Stimulated activated CD8-positive, alpha-beta memory T cell treated with anti-CD3 and anti-CD28 coated beads, Interleukin-15, amount 100 ng/mL, for 24 hours (primary cell): ENCODE data around the gene LRG1.
"Not testable (repeated sequence)": the region's sequence is repeated elsewhere in the genome, so short reads cannot be mapped to it uniquely, and the experiment has no call there.

Experiments used
- DNase-seq: peaks from one replicate; pipeline ENCODE4 v3.0.0-alpha.2; 2020; ENCODE audit warnings: low read depth

Gene LRG1

DNA sequence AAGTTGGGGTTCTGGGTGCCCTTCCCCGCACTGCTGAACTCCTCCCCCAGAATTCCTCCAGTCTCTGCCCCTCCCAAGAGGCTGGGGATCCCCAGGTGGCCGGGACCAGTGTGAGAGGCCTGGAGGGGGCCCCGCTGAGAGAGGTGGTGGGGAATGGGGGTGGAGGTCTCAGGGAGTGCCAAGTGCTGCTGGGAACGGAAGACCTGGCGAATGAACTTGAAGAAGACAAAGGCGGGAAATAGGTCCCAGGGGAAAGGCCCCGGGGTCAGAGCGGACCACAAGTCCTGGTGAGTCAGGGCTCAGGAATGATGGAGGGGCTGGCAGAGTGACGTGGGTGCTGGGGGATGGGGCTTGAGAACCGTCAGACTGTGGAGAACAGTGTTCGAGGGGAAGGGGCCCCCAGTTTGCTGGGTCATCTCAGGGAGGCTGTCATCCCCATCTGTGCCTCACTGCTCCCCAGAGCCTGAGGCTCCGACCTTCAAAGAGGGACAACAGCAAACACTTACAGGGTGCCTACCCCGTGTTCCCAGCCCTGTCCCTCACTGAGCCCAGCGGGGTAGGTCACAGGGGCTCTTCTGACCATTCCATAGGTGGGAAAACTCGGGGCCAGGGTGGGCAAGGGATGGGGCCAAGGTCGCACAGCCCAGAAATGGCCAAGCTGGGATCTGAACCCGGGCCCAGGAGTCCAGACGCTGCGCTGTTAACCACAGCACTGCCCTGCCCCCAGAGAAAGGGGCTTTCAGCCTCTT, 35.6 kb upstream of the LRG1 start:
- DNase-seq, result no peak

DNA sequence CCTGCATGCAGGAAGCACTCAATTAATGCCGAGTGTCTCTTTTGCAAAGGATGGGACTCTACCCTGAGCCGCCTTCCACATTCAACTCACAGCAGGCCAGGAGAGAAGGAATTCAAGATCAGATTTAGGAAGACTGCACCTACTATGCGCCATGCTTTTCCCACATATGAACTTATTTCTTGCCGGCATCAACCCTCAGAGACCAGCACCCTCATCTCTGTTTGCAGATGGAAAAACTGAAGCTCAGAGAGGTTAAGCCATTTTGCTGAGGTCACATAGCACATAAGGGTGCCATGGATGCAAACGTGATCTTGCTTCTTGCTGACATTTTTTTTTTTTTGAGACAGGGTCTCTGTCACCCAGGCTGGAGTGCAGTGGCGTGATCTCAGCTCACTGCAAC, 33.8 kb upstream of the LRG1 start:
- DNase-seq, result no peak

DNA sequence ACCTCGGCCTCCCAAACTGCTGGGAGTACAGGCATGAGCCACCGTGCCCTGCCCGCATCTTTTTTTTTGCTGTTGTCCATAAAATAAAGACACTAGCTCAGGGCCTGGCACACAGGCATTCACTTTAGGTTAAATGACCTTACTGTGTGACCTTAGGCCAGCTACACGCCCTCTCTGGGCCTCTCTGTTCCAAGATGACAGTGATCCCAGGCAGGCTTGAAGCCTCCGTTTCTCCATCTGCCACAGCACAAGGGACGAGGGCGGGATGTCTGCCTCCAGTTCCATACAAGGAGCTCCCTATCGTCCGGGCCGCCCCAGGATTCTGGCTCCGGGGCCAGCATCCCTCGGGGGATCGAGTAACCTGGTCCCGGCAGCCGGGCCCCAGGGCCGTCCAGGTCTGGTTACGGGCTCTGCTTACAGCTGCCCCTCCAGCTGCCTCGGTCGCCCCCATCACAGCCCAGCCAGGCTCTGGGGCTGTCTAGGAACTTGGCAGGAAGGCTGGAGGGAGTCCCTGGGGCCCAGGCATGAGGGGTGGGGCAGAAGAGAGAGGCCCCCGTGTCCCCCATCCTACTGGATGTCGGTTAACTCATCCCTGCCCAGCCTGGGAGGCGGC, 31.6 kb upstream of the LRG1 start:
- no peak for DNase-seq

DNA sequence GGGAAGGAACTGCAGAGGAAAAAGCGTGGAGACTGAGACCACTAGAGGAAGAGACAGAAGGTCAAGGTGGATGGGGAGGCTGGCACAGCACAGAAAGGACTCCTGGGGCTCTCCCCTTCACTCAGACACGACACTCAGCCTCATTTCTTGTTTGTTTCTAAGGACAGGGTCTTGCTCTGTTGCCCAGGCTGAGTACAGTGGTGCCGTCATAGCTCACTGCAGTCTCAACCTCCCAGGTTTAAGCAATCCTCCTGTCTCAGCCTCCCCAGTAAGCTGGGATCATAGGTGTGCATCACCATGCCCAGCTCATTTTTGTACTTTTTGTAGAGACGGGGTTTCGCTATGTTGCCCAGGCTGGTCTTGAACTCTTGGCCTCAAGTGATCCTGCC, 31.1 kb upstream of the LRG1 start:
- no peak for DNase-seq

DNA sequence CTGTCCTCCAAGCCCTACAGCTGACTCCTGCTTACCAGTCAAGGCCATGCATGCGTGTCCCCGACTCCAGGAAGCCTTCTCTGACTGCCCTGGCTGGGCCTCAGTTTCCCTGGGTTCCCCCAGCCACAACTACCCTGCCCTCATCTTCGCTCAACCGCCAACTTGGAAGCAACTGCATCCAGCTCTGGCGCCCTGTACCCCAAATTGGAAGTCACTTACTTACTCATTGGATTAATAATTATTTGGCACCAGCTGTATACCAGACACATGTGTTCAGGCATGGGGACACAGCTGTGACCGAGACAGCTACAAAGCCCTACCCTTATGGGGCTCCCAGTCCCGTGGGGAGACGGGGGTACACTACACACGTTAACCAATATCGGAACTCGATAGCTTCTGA, 30.6 kb upstream of the LRG1 start:
- no peak for DNase-seq

DNA sequence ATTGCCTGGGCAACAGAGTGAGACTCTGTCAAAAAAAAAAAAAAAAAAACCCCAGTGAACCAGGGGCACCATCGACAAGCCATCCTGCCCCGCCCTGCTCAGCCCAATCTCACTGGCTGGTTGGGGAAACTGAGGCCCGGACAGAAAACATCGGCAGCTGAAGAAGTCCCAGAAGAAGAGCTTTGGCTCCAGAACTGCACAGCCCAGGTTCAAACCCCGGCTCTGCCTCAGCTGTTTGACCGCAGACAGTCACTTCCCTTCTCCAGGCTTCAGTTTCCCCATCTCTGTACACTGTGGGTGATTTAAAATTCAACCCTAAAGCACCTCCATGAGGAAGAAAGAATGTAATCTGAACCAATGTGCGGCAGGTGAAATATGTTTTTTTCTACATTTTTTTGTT, 29.1 kb upstream of the LRG1 start:
- no peak for DNase-seq

DNA sequence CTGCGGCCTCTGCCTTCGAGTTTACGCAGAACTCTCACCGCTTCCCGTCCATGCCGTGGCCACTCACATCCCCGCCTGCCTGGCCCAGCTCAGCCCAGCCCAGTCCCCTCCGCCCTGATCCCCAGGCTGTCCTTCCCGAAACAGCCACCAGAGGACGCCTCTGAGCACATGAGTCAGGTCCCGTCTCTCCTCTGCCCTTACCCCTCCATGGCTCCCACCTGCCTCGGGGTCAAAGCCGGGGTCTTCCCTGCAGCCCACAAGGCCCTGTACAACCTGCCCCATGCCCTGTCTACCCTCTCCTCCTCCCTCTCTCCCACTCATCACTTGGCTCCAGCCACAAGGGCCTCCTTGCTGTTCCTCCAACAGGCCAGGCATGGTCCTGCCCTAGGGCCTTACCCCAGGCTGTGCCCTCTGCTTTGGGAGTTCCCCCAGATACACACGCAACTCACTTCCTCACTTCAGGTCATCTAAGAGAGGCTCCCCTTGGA, 27.8 kb upstream of the LRG1 start:
- DNase-seq, result peak; percentile 31

DNA sequence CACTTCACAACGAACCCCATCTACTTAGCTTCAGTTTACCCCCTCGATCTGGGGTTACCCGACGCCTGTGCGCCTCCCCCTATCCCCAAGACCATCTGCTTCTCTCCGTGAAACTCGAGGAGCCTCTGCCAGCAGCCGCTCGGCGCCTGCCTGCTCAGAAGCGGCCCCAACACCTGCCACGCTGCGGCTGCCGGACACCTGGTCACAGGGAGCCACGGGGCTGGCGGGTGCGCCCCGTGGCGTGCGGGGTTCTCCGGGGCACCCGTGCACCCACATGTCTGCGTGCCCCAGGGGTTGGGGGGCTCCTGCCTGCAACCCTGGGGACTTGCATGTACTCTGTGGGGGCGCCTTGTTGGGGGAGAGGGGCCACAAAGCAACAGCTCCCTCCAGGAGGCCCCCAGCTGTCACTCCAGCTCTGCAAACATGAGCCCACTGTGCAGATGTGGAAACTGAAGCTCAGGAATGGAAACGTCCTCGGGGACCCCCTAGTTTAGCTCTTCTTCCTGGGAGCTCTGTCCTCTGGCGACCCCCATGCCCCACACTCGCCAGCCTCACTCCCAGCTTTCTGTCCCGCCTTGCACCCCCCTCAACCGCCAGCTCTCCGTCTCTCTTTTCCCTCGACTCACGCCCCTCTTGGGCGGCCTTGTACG, 26.7 kb upstream of the LRG1 start:
- DNase-seq, result no peak

DNA sequence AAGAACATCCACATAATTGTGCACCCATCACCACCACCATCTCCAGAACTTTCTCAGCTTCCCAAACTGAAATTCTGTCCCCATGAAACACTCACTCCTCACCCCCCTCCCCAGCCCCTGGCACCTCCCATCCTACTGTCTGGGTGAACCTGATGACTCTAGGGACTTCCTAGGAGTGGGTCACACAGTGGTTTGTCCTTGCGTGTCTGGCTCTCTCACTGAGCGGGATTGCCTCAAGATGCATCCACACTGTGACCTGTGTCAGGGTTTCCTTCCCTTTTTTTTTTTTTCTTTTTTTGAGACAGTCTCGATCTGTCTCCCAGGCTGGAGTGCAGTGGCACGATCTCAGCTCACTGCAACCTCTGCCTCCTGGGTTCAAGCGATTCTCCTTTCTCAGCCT, 23.7 kb upstream of the LRG1 start:
- not testable (repeated sequence) for DNase-seq

DNA sequence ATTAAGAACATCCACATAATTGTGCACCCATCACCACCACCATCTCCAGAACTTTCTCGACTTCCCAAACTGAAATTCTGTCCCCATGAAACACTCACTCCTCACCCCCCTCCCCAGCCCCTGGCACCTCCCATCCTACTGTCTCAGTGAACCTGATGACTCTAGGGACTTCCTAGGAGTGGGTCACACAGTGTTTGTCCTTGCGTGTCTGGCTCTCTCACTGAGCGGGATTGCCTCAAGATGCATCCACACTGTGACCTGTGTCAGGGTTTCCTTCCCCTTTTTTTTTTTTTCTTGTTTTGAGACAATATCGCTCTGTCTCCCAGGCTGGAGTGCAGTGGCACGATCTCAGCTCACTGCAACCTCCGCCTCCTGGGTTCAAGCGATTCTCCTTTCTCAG, 22.2 kb upstream of the LRG1 start:
- not testable (repeated sequence) for DNase-seq

DNA sequence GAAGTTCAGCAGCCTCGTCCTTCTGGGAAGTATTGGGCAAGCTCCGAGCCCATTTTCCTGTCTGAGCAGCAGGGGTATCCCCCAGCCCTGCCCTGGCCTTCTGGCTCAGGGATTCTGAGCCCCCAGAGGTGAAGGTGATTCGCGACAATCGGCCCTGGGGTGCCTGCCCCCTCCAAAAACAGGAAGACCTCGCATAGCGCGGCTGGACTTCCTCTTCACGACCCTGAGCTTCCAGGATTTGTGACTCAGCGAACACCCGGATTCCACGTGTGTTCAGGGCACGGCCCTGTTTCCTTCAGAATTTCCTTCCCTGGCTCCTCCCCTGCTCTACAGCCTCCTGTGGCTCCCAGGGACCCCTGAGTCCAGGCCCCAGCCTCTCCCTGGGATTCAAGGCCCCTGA, 19.7 kb upstream of the LRG1 start, which contains the start of gene SEMA6B:
SEMA6B (minus strand) TSS at position 116 of the 400 bp plus-strand sequence. CDS start 1,227 bp downstream, outside the sequence.
- DNase-seq, result no peak

DNA sequence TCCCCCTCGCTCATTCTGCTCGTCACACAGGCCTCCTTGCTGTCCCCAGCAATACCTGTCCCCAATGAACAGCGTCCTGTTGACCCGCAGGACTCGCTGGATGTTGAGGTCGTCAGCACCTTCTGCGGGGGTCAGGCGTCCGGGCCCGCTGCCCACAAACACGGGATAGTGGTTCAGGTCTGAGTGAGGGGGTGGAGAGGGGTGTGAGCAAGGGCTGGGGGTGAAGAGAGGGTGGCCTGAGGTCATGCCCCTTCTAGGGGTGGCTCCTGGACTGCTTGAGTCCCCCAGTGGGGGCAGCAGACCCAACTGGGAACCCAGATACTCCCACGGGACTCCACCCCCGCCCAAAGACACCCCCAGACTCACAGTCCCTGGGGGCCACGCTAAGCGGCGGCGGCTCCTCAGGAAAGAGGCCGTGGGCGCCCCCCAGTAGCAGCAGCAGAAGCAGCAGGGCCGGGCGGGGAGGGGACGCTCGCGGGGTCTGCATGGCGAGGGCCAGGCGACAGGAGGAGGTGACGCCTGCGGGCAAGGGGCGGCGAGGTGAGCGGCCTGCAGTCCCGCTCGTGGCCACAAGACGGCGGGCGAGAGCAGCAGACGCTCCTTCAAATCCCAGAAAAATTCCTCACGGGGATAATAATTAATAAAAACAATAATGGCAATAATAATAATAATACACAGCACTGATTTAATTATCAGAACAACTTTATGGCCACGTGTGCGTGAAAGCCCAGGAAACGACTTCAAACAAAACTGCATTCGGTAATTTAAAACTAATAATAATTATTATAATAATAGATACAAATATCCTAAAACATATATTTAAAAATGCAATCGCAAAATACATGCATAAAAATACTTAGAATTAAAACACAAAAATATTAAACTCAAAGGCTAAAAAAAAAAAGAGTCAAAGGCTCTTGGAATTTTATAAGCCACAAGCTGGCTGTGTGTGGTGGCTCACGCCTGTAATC, 18.4 kb upstream of the LRG1 start:
- peak; percentile 20 for DNase-seq

DNA sequence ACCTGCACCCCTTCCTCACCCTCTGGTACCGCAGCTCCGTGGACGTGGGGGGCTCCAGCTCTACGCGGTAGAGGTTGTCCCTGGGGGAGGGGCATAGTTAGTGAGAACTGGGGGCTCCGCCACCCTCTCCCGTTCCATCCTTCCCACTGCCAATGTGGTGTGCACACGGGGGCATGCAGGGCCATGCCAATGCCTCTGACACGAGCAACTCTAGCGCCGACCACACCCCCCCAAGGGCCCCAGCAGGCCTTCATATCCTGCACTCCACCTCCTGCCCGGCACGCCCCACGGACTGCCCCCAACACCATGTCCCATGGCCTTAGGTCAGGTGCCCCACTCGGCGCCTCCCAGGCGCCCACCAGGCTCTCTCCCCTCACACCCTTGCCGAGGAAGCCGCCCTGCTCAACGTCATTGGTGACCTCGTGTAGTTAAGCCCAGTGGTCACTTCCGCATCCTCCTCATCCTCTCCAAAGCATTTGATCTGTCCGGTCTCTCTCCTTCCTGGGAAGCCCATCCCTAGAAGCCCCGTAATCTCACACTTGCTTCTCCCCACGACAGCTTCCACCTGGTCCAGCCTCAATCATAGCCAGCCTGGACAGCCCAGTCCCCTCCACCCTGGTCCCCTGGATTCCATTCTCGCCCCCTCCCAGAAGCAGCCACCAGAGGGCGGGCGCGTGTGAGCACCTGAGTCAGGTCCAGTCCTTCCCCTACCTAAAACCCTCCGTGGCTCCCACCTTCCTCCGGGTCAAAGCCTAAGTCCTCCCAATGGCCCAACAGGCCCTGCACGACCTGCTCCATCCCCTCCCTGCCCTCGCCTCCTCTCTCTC, 17.5 kb upstream of the LRG1 start:
- no peak for DNase-seq

DNA sequence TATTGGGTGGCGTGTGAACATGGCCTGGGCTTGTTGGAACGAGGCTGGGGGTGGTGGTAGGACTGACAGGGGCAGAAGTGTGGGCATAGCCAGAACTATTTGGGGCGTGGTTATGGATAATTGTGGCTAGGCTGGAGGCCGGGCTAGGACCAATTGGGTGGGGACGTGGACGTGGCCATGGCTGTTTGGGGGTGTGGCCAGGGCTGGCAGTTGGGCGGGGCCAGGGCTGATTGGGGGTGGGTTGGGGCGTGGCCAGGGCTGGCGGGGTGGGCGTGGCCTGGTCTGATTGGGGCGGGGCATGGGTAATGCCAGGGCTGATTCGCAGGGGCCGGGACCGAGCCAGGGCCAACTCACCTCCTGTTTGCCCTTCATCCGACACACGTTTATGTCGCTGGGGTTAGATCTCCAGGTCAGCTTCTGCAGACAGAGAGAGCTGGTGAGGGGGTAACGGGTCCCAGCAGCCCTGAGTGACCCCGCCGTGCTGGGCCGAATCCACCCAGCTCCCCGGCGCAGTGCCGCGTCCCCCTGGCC, 16.8 kb upstream of the LRG1 start:
- DNase-seq, result no peak

DNA sequence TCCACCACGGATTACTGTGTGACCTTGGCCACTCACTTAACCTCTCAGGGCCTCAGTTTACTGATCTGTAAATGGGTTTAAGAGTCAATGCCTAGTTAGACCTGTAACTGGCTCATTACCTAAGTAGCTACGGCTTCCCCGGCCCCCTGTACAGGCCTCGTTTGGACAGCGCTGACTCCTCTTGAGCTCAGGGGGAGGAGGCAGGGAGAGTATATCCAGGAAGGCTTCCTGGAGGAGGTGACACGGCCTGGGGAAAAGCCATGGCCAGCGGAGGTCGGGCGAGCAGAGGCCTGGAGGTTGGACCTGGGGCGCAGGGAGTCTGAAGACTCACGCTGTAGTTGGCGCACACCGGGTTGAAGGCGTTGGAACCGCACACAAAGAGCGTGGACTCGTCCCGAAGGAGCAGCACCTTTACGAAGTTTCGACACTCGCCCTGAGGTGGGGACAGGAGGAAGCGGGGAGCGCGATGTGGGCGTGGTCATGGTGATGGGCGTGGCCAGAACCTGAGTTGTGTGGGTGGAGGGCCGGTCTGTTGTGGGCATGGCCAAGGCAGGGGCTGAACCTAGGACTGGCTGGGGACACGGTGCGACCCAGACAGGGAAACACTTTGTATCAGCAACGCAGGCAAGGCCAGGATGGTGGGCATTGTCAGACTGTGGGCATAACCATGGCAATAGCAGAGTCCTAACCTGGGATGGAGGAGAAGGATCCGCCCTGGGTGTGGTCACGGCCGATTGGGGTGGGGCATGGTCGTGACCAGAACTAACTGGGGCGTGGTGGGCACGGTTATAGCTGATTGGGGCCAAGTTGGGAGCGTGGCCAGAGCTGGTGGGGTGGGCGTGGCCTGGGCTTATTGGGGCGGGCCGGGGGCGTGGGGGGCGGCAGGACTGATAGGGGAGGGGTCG, 16.1 kb upstream of the LRG1 start:
- DNase-seq, result no peak

DNA sequence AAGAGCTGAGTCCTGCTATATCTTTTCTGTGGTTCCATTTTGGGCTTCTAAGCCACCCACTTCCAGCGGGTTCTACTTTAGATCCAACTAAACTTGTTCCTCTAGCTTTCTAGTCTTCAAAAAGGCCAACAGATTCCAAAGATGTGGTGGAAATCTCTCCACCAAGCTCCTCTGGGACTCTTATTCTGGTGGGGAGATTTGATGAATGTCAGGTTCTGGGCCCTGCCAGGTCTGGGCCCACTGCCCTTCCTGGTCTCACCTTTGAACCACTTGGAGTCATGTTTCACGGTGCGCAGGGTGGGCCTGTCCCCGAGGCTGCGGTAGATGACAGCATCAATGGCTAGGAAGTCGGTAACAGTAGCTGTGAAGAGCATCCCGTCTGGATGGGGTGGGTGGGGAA, 14.9 kb upstream of the LRG1 start:
- no peak for DNase-seq

DNA sequence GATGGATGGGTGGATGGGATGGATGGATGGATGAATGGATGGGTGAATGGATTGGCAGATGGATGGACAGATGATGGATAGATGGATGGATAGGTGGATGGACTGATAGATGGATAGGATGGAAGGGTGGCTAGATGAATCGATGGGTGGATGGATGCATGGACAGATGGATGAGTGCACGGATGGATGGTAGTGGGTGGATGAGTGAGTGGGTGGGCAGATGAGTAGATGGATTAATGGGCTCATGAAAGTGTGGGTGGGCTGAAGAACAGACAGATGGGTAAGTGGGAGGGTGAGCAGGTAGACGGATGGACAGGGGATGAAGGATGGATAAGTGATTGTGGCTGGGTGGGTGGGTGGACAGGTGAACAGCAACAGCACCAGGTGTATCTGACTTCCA, 13.9 kb upstream of the LRG1 start:
- no peak for DNase-seq

DNA sequence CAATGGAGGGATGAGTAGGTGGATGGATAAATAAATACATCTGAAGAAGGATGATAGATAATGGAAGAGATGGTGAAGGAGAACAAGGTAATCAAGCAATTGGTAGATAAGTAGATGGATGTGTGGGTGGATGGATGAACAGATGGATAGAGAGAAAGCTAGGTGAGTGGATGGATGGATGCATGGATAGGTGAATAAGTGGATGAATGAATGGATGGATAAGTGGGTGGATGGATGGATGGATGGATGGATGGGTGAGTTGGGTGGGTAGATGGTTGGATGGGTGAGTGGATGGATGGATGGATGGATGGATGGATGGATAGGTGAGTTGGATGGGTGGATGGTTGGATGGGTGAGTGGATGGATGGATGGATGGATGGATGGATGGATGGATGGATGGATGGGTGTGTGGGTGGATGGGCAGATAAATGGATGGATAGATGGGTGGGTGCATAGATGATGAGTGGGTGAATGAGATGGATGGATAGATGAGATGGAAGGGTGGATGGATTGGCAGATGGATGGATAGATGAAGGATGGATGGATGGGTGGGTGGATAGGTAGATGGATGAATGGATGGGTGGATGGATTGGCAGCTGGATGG, 13.4 kb upstream of the LRG1 start:
- no peak for DNase-seq

DNA sequence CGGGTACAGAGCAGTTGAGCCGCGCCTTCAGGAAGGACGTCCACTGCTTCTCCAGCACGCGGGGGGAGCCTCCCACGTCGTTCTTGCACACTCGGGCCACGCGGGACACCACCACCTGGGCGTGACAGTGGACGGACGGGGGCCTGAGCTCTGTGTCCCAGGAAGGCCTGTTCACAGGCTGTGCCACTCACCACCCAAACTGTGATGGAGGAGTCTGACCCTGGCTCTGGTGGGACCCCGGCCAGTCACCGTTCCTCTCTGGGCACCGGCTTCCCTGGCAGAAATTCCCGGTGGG, 12.6 kb upstream of the LRG1 start:
- DNase-seq, result no peak
